ENCODE results near the gene KCTD5. TPM values are rescaled to one million over a fixed set of nuclear protein-coding genes. Genes with fewer than 3 reads are reported as not detected.
A peak's percentile ranks its signal among the peaks of the same experiment; 100 is the strongest.

The KCTD5 gene
- total RNA-seq, 1 experiment from 2014 or later = 66.5 TPM

DNA sequence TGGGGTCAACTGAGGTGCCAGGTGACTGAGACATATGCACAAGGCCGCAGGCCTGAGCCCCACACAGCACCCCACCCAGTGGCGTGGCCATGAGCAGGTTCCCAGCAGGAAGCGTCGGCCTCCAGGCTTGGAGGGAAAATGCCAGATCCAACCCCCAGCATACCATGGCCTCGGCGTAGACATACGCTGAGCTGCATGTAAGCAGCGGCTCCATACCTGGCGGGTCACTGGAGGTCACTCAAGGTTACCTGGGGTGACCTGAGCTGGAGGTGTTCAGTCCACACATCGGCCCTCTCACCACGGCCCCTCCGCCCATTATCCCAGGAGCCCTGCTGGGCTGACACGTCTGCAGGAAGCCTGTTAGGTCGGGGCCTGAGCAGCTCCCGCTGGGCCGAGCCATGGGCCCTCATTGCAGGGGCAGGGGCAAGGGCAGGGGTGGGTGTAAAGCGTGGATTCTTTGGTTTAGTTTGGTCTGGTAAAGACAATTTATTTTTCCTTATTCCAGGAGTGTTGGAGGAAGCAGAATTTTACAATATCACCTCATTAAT, 15.2 kb downstream of the KCTD5 start:
- H3K9me3 ChIP-seq (ENCODE audit: insufficient read depth, low read depth) = no peaks in the 10 kb centered on the region
- no peaks in the 10 kb centered on the region for H3K36me3 ChIP-seq (ENCODE audit: low read depth)
- CTCF ChIA-PET = no interaction called here
- H3K27ac ChIP-seq = no peak overlapping the region
- no peak overlapping the region for H3K4me2 ChIP-seq
- no peaks in the 10 kb centered on the region for H3K79me2 ChIP-seq (ENCODE audit: low read depth)
- intact Hi-C loops (cut with micrococcal nuclease; ENCODE audit: unreplicated experiment) = no loop called here
- no peak overlapping the region for H3K4me3 ChIP-seq
- H3K9me2 ChIP-seq (ENCODE audit: insufficient read depth) = no peaks in the 10 kb centered on the region
- H3K27me3 ChIP-seq (ENCODE audit: insufficient read depth, low read depth) = no peaks in the 10 kb centered on the region
- H3K4me1 ChIP-seq (replicated peaks; ENCODE audit: insufficient read depth) = no peaks in the 10 kb centered on the region
- H4K20me1 ChIP-seq (ENCODE audit: insufficient read depth) = peaks cover 12% of the 10 kb centered on the region
- DNase-seq = no peak
- POLR2A ChIA-PET (ENCODE audit: unreplicated experiment) = no interaction called here
- H3F3A ChIP-seq (ENCODE audit: insufficient read depth, low read depth) = no peaks in the 10 kb centered on the region
- no TSS peak for BruUV-seq (replicated peaks)
- TF ChIP-seq, protein P1, sequence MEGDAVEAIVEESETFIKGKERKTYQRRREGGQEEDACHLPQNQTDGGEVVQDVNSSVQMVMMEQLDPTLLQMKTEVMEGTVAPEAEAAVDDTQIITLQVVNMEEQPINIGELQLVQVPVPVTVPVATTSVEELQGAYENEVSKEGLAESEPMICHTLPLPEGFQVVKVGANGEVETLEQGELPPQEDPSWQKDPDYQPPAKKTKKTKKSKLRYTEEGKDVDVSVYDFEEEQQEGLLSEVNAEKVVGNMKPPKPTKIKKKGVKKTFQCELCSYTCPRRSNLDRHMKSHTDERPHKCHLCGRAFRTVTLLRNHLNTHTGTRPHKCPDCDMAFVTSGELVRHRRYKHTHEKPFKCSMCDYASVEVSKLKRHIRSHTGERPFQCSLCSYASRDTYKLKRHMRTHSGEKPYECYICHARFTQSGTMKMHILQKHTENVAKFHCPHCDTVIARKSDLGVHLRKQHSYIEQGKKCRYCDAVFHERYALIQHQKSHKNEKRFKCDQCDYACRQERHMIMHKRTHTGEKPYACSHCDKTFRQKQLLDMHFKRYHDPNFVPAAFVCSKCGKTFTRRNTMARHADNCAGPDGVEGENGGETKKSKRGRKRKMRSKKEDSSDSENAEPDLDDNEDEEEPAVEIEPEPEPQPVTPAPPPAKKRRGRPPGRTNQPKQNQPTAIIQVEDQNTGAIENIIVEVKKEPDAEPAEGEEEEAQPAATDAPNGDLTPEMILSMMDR (conservative IDR thresholded peaks at IDR 0.05) = no peak
- no peak for TF ChIP-seq EZH2 (IDR thresholded peaks at IDR 0.05; ENCODE audit: low read depth)
- no peak overlapping the region for H2AFZ ChIP-seq

DNA sequence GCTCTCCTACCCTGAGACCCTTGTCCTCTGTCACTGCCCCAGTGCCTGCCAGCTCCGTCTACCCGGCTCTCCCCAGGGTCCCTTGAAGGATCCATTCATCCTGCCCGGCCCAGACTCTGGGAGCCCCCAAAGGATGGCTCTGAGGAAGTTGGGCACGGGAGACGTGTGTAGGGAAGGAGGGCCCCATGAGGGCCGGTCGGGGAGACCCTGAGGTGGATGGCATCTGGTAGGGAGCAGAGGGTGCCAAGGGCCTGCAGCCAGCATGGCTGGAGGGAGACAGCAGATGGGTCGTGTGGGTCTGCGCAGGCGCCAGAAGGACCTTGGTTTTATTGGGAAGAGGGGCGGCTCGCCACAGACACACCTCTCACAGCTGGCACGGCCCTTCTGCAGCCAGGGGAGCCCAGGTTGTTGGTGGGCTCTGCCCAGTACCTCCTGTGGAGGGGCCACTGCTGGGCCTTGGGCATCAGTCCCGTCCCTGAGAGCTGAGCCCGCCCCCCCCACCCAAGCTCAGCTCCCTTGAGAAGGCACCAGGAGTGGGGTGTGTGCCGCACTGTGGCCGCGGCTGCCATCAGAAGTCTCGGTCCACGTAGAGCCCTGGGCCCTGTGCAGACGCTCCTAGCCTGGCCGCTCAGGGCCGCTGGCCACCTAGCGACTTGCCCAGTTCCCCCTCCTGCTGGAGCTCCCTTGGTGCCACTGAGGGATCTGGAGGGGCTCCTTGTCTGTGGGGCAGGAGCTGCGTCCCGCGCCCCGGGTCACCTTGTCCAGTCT, 16.0 kb downstream of the KCTD5 start:
- intact Hi-C loops (cut with micrococcal nuclease; ENCODE audit: unreplicated experiment) = no loop called here
- Histone ChIP-seq H3K36me3 (ENCODE audit: low read depth) (no peaks in the 10 kb centered on the region), H3K4me2 (no peak overlapping the region), H3K9me2 (ENCODE audit: insufficient read depth) (no peaks in the 10 kb centered on the region), H3K79me2 (ENCODE audit: low read depth) (no peaks in the 10 kb centered on the region), H3K9me3 (ENCODE audit: insufficient read depth, low read depth) (no peaks in the 10 kb centered on the region), H3F3A (ENCODE audit: insufficient read depth, low read depth) (no peaks in the 10 kb centered on the region), H3K4me3 (no peak overlapping the region), H3K27me3 (ENCODE audit: insufficient read depth, low read depth) (no peaks in the 10 kb centered on the region), H3K4me1 (replicated peaks; ENCODE audit: insufficient read depth) (no peaks in the 10 kb centered on the region), H3K27ac (no peak overlapping the region), H4K20me1 (ENCODE audit: insufficient read depth) (peaks cover 4% of the 10 kb centered on the region), H2AFZ (no peak overlapping the region)
- BruUV-seq (replicated peaks) = no TSS peak
- CTCF ChIA-PET = no interaction called here
- DNase-seq = no peak
- TF ChIP-seq EZH2 (IDR thresholded peaks at IDR 0.05; ENCODE audit: low read depth) = no peak
- TF ChIP-seq, protein P1 (conservative IDR thresholded peaks at IDR 0.05) = no peak
- POLR2A ChIA-PET (ENCODE audit: unreplicated experiment) = interaction anchor here (0.6 kb wide), 1 partner anchor 67 kb away, joined by 5 read pairs; no protein-coding TSS in a partner anchor

DNA sequence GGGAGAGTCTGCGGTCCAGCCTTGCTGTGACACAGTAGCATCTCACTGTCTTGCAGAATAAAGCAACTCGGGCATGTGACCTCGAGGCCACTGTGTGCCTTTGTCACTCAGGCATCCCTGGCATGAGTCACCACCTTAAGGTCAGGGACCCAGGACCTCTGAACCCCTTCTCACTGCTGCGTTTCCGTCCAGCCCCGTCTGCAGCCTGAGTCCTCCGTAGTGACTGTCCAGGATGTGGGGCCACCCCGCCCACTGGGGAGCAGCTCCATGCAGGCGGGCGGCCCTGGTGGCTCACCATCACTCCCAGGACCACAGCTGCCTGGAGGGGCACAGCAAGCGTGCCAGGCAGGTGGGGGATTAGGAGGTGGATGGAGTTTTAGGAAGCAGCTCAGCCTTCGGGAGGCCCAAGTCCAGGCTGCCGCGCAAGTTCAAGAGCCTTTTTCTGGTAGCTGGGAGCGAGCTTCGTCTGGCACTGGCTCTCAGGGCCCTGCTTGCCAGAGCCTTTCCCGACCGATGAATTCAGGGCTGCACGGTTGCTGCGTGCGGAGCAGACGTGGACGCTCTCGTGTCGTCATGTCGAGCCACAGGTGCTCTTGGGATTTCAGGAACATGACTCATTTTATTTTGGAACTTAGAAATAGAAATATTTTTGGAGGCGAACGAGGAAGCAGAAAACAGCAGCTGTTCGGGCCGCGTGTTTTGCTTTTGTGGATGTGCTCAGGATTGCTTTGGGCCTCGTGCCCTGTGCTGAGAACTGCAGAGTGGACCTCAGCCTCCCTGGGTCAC, 16.8 kb downstream of the KCTD5 start:
- Histone ChIP-seq H3K27ac (no peak overlapping the region), H3K4me2 (no peak overlapping the region), H3K4me1 (replicated peaks; ENCODE audit: insufficient read depth) (no peaks in the 10 kb centered on the region), H3K9me3 (ENCODE audit: insufficient read depth, low read depth) (no peaks in the 10 kb centered on the region), H3F3A (ENCODE audit: insufficient read depth, low read depth) (no peaks in the 10 kb centered on the region), H2AFZ (no peak overlapping the region), H3K36me3 (ENCODE audit: low read depth) (no peaks in the 10 kb centered on the region), H3K79me2 (ENCODE audit: low read depth) (no peaks in the 10 kb centered on the region), H3K27me3 (ENCODE audit: insufficient read depth, low read depth) (no peaks in the 10 kb centered on the region), H3K9me2 (ENCODE audit: insufficient read depth) (no peaks in the 10 kb centered on the region), H4K20me1 (ENCODE audit: insufficient read depth) (no peaks in the 10 kb centered on the region), H3K4me3 (no peak overlapping the region)
- peak in 1 of 2 experiments; percentile 26 for DNase-seq
- intact Hi-C loops (cut with micrococcal nuclease; ENCODE audit: unreplicated experiment) = no loop called here
- no peak for TF ChIP-seq EZH2 (IDR thresholded peaks at IDR 0.05; ENCODE audit: low read depth)
- TF ChIP-seq, protein P1 (conservative IDR thresholded peaks at IDR 0.05) = no peak
- POLR2A ChIA-PET (ENCODE audit: unreplicated experiment) = no interaction called here
- no TSS peak for BruUV-seq (replicated peaks)
- CTCF ChIA-PET = no interaction called here

All from PC-9 (cell line).